ENCODE results near the gene ADO. TPM values are rescaled to one million over a fixed set of nuclear protein-coding genes. Genes with fewer than 3 reads are reported as not detected.

ADO gene
- total and polyA plus RNA-seq, 9 of the 15 experiments (the other 6 are each of a cell fraction or from before 2014, with no cell fraction given): 3.0 to 20.0 (median 16.1) TPM

- TF ChIP-seq TFE3 (CRISPR knock-in tag; IDR thresholded peaks at IDR 0.05): peak; percentile 4; the same call in 1 of the 2 replicates
- TF ChIP-seq ZNF133 (CRISPR knock-in tag; IDR thresholded peaks at IDR 0.05): no peak
- no peak for TF ChIP-seq NFIC (IDR thresholded peaks at IDR 0.05)
- no peak for TF ChIP-seq CUX1 (CRISPR knock-in tag; IDR thresholded peaks at IDR 0.05)
- TF ChIP-seq POLR2A (conservative IDR thresholded peaks at IDR 0.05): peak; percentile 64
- TF ChIP-seq BACH1 (tag; IDR thresholded peaks at IDR 0.05): no peak
- no peak for TF ChIP-seq SAFB (IDR thresholded peaks at IDR 0.05; ENCODE audit: borderline replicate concordance, low read depth, low read length)
- TF ChIP-seq ATF7 (IDR thresholded peaks at IDR 0.05): peak; percentile 61
- TF ChIP-seq ZBTB33 (CRISPR knock-in tag; IDR thresholded peaks at IDR 0.05): no peak
- TF ChIP-seq BRF1 (IDR thresholded peaks at IDR 0.05; ENCODE audit: borderline replicate concordance, extremely low read depth, insufficient read length): no peak
- TF ChIP-seq KDM1A (IDR thresholded peaks at IDR 0.05): no peak
- no peak for TF ChIP-seq ZNF232 (CRISPR knock-in tag; IDR thresholded peaks at IDR 0.05)
- no peak for TF ChIP-seq ZNF143 (CRISPR knock-in tag; IDR thresholded peaks at IDR 0.05)
- 0 out of 2 replicates have a peak, but pooled peaks have one; percentile 10 for TF ChIP-seq CTBP1 (IDR thresholded peaks at IDR 0.05; ENCODE audit: borderline replicate concordance)
- no peak for TF ChIP-seq CHD4 (IDR thresholded peaks at IDR 0.05; ENCODE audit: insufficient read depth, insufficient replicate concordance, low read depth, low read length, poor library complexity, severe bottlenecking)
- no peak for TF ChIP-seq FOXO4 (CRISPR knock-in tag; IDR thresholded peaks at IDR 0.05)
- TF ChIP-seq RBM15 (IDR thresholded peaks at IDR 0.05; ENCODE audit: insufficient read depth, low read length): no peak
Observed at GRCh38 chr10:62816331-62817120, 12.0 kb downstream of the ADO start, which contains the start of gene EGR2 (continued).

Measured in K562 (cell line).